Chondrocyte (in vitro differentiated cells): Measurements from ENCODE around the gene RAB8A. TPM values are rescaled to one million over a fixed set of nuclear protein-coding genes. Genes with fewer than 3 reads are reported as not detected.

Source experiments
- DNase-seq: peaks from one replicate; pipeline ENCODE4 v3.0.0; 2021; ENCODE audit warnings: mixed read lengths, low spot score
- H3K27ac Mint-ChIP-seq: one replicate; pipeline ENCODE4 v1.8.0; 2021; ENCODE audit warnings: mild to moderate bottlenecking, moderate library complexity, mixed read lengths; ENCODE audit not compliant: unreplicated experiment
- H3K27me3 Mint-ChIP-seq: 2 replicates; pipeline ENCODE4 v1.8.0; 2021; ENCODE audit warnings: low read depth, mixed read lengths
- H3K36me3 Mint-ChIP-seq: 2 replicates; pipeline ENCODE4 v1.8.0; 2021; ENCODE audit warnings: low read depth, mixed read lengths
- H3K4me1 Mint-ChIP-seq: 2 replicates; pipeline ENCODE4 v1.8.0; 2021; ENCODE audit warnings: low read depth, mild to moderate bottlenecking, mixed read lengths
- H3K4me3 Mint-ChIP-seq: one replicate; pipeline ENCODE4 v1.8.0; 2021; ENCODE audit warnings: mild to moderate bottlenecking, moderate library complexity, mixed read lengths; ENCODE audit not compliant: unreplicated experiment
- H3K9me3 Mint-ChIP-seq: 2 replicates; pipeline ENCODE4 v1.8.0; 2021; ENCODE audit warnings: low read depth, mixed read lengths
- CTCF ChIP-seq: fragments of 200-600 bp; sonication (generic); IDR thresholded peaks from 2 replicates; pipeline ENCODE4 v1.5.0; 2021; ENCODE audit warnings: antibody characterized with exemption, mild to moderate bottlenecking, moderate library complexity
- long read RNA-seq: library from polyadenylated mRNA; stranded (forward); transcript quantifications from one replicate; pipeline ENCODE4 v2.0.0, GENCODE V29; 2021
- total RNA-seq: library from RNA; stranded (reverse); gene quantifications from 3 replicates; pipeline ENCODE4 v1.2.1, GENCODE V29; 2021

Gene RAB8A
- total RNA-seq, result 65.5 to 73.7 TPM (median 69.9 TPM) in 3 replicates
- long read RNA-seq, transcript RAB8A-201 (8 exons, 2,827 nt), result major isoform, 133 of 154 reads
- long read RNA-seq, partial matches to known transcripts, result 8 of 154 reads
- long read RNA-seq, other reads (novel, unspliced or antisense), result 13 of 154 reads

GRCh38 chr19:16111160-16111908, at the start of gene RAB8A:
Gene RAB8A, plus strand, starts transcription at chr19:16111889. Its CDS starts 13 bp downstream, at chr19:16111902.
- Mint-ChIP-seq H3K4me1 (peaks cover 26% of the 10 kb centered on the region), H3K4me3 (peak within 1 kb of the TSS; percentile 88), H3K9me3 (no peaks in the 10 kb centered on the region), H3K36me3 (no peaks in the 10 kb centered on the region), H3K27me3 (no peaks in the 10 kb centered on the region), H3K27ac (peak within 1 kb of the TSS; percentile 91)
- peak; percentile 100 for DNase-seq
- TF ChIP-seq CTCF, result peak; percentile 91

DNA sequence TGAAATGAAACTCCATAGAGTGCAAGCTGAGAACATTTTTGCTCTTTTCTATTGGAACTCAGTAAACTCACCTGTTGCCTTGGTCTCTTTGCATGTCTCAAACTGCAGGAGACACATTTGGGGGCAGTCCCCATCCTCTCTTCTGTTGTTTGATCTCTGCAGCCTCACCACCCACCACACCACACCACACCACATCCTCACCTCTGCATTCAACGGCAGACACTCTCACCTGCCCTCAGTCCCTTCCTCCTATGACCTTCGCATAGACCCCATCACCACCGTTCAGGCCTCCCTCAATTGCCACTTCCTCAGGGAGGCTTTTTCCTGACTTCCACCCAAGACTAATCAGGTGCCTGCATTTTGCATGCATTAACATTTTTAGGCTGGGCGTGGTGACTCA, 49.7 kb upstream of the RAB8A start:
- TF ChIP-seq CTCF, result no peak
- H3K27ac Mint-ChIP-seq, result no peak overlapping the region
- H3K27me3 Mint-ChIP-seq, result no peaks in the 10 kb centered on the region
- H3K9me3 Mint-ChIP-seq, result peaks cover 9% of the 10 kb centered on the region
- H3K36me3 Mint-ChIP-seq, result no peaks in the 10 kb centered on the region
- no peak overlapping the region for H3K4me3 Mint-ChIP-seq
- peak; percentile 44 for DNase-seq
- peaks cover 15% of the 10 kb centered on the region for H3K4me1 Mint-ChIP-seq

GRCh38 chr19:16062789-16063188, 48.9 kb upstream of the RAB8A start:
- H3K9me3 Mint-ChIP-seq, result peaks cover 9% of the 10 kb centered on the region
- no peak overlapping the region for H3K4me3 Mint-ChIP-seq
- H3K27ac Mint-ChIP-seq, result no peak overlapping the region
- no peaks in the 10 kb centered on the region for H3K36me3 Mint-ChIP-seq
- peak; percentile 44 for DNase-seq
- peak; percentile 84 for TF ChIP-seq CTCF
- H3K27me3 Mint-ChIP-seq, result no peaks in the 10 kb centered on the region
- peaks cover 15% of the 10 kb centered on the region for H3K4me1 Mint-ChIP-seq

- H3K9me3 Mint-ChIP-seq, result peaks cover 9% of the 10 kb centered on the region
- TF ChIP-seq CTCF, result no peak
- H3K27me3 Mint-ChIP-seq, result no peaks in the 10 kb centered on the region
- no peaks in the 10 kb centered on the region for H3K36me3 Mint-ChIP-seq
- DNase-seq, result peak; percentile 53
- H3K4me1 Mint-ChIP-seq, result peaks cover 15% of the 10 kb centered on the region
- H3K4me3 Mint-ChIP-seq, result no peak overlapping the region
- peak overlapping the region; percentile 58 for H3K27ac Mint-ChIP-seq
Observed at GRCh38 chr19:16064209-16064889, 47.3 kb upstream of the RAB8A start.

GRCh38 chr19:16066611-16067104, 45.0 kb upstream of the RAB8A start:
- no peaks in the 10 kb centered on the region for H3K36me3 Mint-ChIP-seq
- H3K4me1 Mint-ChIP-seq, result peaks cover 15% of the 10 kb centered on the region
- H3K9me3 Mint-ChIP-seq, result peaks cover 2% of the 10 kb centered on the region
- H3K4me3 Mint-ChIP-seq, result peak overlapping the region; percentile 47
- peak overlapping the region; percentile 90 for H3K27ac Mint-ChIP-seq
- peak; percentile 47 for TF ChIP-seq CTCF
- H3K27me3 Mint-ChIP-seq, result no peaks in the 10 kb centered on the region
- no peak for DNase-seq
